ENCODE measurements around the gene HACD2. TPM values are rescaled to one million over a fixed set of nuclear protein-coding genes. Genes with fewer than 3 reads are reported as not detected.
"Not testable (repeated sequence)": the region's sequence is repeated elsewhere in the genome, so short reads cannot be mapped to it uniquely, and the experiment has no call there.

Gene HACD2
- total RNA-seq, 2 experiments from 2014 or later, result 25.9 TPM

DNA sequence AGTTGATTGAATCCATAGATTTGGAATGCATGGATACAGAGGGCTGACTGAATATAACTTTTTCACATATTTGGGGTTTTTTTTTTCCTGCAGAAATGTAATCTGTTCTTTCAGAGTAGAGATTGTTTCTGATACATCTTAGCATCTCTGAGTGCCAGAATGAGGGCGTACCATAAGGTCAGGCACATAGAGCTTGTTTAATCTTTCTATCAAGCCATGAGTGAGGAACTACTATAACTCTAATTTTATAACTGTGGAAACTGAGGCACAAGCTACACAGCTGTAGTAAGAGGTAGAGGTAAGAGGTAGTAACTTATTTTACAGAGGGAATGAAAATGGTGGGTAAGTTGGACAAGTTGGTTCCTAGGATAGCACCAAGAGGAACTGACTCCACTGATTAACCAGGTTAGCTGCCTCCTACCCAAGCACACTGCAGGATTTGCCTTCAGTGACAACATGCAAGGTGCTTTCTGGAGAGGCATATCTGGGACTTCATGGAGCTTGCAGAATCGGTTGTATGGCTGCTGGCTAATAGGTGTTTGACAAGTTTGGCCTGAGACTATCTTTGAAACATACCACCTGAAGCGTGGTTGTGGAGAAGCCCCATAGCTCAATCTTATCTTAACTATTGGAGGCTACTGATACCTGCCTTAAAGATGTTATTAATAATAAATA is 23.5 kb upstream of the HACD2 start:
- intact Hi-C loops (cut with micrococcal nuclease), result no loop called here
- H3K9me3 Mint-ChIP-seq, result no peaks in the 10 kb centered on the region
- peaks cover 11% of the 10 kb centered on the region for H3K4me1 Mint-ChIP-seq (ENCODE audit: low read depth)
- no peak for DNase-seq
- H3K36me3 Mint-ChIP-seq (ENCODE audit: low read depth), result peaks cover 9% of the 10 kb centered on the region
- H3K27me3 Mint-ChIP-seq (ENCODE audit: low read depth), result no peaks in the 10 kb centered on the region
- H3K4me3 Mint-ChIP-seq, result no peak overlapping the region
- CTCF ChIA-PET, result interaction anchor here (1.0 kb wide), 2 partner anchors 34 to 116 kb away, joined by 3 read pairs; no protein-coding TSS in a partner anchor
- H3K27ac Mint-ChIP-seq, result no peak overlapping the region

DNA sequence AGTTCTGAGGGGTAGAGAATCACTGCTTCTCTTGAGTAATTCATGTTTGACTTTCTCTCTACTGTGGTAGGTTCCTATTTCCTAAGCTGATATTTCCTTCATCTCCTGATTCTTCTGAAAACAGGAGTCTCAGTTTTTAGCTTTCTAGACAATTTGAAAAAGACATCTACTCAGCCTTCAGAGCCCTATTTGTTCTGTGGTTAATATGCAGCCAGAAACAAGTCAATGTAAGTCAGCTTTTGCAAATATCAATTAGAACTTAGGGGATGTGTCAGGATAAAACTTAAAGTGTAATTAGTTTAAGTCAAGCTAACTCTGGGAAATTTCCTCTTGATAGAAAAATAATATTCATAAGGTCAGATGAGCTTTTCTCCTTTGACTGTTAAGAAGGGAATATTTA is 21.7 kb upstream of the HACD2 start:
- Mint-ChIP-seq H3K4me1 (ENCODE audit: low read depth) (peaks cover 11% of the 10 kb centered on the region), H3K27ac (no peak overlapping the region), H3K4me3 (no peak overlapping the region), H3K27me3 (ENCODE audit: low read depth) (no peaks in the 10 kb centered on the region), H3K36me3 (ENCODE audit: low read depth) (peaks cover 7% of the 10 kb centered on the region), H3K9me3 (no peaks in the 10 kb centered on the region)
- intact Hi-C loops (cut with micrococcal nuclease), result no loop called here
- CTCF ChIA-PET, result interaction anchor here (0.5 kb wide), 1 partner anchor 504 kb away, joined by 4 read pairs; no protein-coding TSS in a partner anchor
- DNase-seq, result no peak

DNA sequence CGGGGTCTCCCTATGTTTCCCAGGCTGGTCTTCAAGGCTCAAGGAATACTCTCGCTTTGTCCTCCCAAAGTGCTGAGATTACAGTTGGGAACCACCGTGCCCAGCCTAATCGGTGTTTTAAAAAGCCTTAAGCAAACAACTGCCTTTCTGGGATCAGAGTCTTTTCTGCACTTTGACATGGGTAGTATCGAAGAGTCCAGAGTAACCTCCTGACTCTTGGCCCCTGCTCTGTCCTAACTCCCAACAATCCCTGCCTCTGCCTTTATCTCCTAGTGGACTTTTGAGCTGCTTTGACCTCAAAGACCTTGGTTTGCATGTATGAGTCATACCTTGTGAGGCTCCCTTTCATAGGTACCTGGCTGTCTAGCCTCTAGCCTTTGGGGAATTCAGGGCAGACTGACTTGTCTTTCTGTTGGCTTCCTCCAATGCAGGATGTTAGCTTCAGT is 21.0 kb upstream of the HACD2 start:
- no peak for DNase-seq
- Mint-ChIP-seq H3K27ac (no peak overlapping the region), H3K27me3 (ENCODE audit: low read depth) (no peaks in the 10 kb centered on the region), H3K4me3 (no peak overlapping the region), H3K4me1 (ENCODE audit: low read depth) (peaks cover 11% of the 10 kb centered on the region), H3K9me3 (no peaks in the 10 kb centered on the region), H3K36me3 (ENCODE audit: low read depth) (peaks cover 7% of the 10 kb centered on the region)
- CTCF ChIA-PET, result no interaction called here
- intact Hi-C loops (cut with micrococcal nuclease), result no loop called here

DNA sequence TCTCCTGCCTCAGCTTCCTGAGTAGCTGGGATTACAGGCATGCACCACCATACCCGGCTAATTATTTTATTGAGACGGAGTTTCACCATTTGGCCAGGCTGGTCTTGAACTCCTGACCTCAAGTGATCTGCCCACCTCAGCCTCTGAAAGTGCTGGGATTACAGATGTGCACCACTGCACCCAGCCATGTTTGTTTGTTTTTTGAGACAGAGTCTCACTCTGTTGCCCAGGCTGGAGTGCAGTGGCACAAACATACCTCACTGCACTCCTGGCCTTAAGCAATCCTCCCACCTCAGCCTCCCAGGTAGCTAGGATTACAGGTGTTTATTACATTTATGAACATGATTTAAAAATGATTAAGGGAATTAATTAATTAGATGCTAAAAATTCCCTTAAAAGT is 18.3 kb upstream of the HACD2 start:
- H3K36me3 Mint-ChIP-seq (ENCODE audit: low read depth), result peaks cover 12% of the 10 kb centered on the region
- H3K4me3 Mint-ChIP-seq; intact Hi-C loops (cut with micrococcal nuclease); DNase-seq; H3K9me3 Mint-ChIP-seq; H3K27ac Mint-ChIP-seq; H3K27me3 Mint-ChIP-seq (ENCODE audit: low read depth): not testable (repeated sequence)
- peaks cover 11% of the 10 kb centered on the region for H3K4me1 Mint-ChIP-seq (ENCODE audit: low read depth)
- CTCF ChIA-PET, result interaction anchor here (1.2 kb wide), 1 partner anchor 23 kb away, joined by 3 read pairs; no protein-coding TSS in a partner anchor

DNA sequence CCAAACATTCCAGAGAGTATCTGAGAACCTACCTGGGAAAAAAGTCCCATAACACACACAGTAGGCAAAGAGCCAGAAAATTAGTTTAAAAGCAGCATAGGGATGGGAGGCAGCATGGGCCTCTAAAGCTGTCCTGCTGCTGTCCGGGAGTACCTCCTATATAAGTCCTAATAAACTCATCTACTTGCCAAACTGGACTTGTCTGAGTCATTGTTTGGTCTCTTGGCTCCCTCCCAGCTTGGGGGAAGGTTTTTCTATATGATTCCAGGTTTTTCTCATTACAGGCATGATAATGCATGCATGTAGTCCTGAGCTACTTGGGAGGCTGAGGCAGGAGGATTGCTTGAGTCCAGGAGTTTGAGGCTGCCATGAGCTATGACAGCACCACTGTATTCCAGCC is 17.5 kb upstream of the HACD2 start:
- no peak overlapping the region for H3K4me3 Mint-ChIP-seq
- H3K9me3 Mint-ChIP-seq, result no peaks in the 10 kb centered on the region
- H3K4me1 Mint-ChIP-seq (ENCODE audit: low read depth), result peaks cover 11% of the 10 kb centered on the region
- intact Hi-C loops (cut with micrococcal nuclease), result no loop called here
- H3K27me3 Mint-ChIP-seq (ENCODE audit: low read depth), result no peaks in the 10 kb centered on the region
- no peak overlapping the region for H3K27ac Mint-ChIP-seq
- CTCF ChIA-PET, result interaction anchor here (1.2 kb wide), 1 partner anchor 24 kb away, joined by 3 read pairs; no protein-coding TSS in a partner anchor
- no peak for DNase-seq
- peaks cover 11% of the 10 kb centered on the region for H3K36me3 Mint-ChIP-seq (ENCODE audit: low read depth)

DNA sequence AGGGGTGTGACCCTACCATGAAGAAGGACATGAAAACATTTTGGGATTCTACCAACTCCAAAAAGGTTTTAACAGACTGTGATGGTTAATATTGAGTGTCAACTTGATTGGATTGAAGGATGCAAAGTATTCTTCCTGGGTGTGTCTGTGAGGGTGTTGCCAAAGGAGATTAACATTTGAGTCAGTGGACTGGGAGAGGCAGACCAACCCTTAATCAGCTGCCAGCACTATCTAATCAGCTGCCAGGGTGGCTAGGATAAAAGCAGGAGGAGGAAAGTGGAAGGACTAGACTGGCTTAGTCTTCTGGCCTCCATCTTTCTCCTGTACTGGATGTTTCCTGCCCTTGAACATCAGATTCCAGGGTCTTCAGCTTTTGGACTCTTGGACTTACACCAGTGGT is 16.0 kb upstream of the HACD2 start:
- intact Hi-C loops (cut with micrococcal nuclease); H3K9me3 Mint-ChIP-seq; H3K27ac Mint-ChIP-seq; DNase-seq; H3K4me3 Mint-ChIP-seq; H3K27me3 Mint-ChIP-seq (ENCODE audit: low read depth); H3K4me1 Mint-ChIP-seq (ENCODE audit: low read depth): not testable (repeated sequence)
- CTCF ChIA-PET, result interaction anchor here (1.2 kb wide), 1 partner anchor 11 kb away, joined by 3 read pairs; no protein-coding TSS in a partner anchor
- H3K36me3 Mint-ChIP-seq (ENCODE audit: low read depth), result peaks cover 11% of the 10 kb centered on the region

DNA sequence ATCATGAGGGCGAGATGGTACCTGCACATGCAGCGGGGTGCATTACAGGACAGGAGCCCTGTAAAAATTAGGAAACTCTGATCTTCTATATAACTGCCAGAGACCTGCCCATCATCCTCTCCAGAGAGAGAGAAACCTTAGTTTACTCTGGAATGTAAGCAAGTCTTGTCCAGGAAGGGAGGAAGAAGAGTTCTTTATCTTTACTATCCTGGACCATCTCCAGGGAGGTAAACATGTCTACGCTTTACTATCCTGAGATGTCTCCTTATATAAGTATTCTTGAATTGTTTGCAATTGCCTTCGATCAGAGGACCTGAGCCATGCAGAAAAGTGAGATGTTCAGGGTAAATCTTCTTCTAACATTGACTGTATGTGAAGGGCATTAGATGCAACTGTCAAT is 12.7 kb upstream of the HACD2 start:
- no peaks in the 10 kb centered on the region for H3K4me1 Mint-ChIP-seq (ENCODE audit: low read depth)

DNA sequence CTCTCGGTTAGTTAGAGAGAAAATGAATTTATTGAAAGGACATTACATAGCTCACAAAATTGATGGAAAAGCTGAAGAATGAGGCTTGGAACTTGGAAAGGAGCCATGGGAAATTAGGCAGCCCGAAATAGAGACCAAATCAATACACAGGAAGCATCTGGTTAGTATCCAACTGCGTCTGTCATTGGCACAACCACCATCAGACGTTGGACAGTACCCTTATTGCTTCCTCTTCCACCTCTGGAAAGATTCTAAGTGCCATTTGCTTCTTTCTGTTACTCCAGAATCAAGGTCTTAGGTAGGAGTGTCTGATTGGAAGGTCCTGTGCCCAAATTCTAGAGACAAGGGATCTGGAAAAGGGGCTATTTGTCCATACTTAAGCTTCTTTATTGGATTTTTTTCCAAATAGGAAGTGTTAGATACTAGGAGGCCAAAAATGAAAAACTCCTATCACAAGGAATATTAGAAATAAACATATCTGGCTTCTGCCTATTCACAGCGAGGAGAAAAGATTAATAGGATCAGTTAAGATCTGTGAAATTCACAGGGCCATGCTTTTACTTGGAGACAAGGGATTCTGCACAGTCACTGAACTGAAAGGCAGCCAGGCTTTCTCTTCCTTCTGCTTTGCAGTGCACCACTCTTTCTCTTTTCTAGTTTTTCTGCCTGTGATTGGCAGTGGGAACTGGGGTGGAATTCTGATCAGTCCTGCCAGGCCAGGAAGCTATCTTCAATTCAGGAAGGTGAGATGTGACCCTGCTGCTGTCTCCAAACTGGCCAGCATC is 10.7 kb upstream of the HACD2 start:
- intact Hi-C loops (cut with micrococcal nuclease), result no loop called here
- peaks cover 14% of the 10 kb centered on the region for H3K9me3 Mint-ChIP-seq
- H3K4me1 Mint-ChIP-seq (ENCODE audit: low read depth), result no peaks in the 10 kb centered on the region
- no peaks in the 10 kb centered on the region for H3K27me3 Mint-ChIP-seq (ENCODE audit: low read depth)
- no peak for DNase-seq
- CTCF ChIA-PET, result no interaction called here
- H3K36me3 Mint-ChIP-seq (ENCODE audit: low read depth), result peaks cover 32% of the 10 kb centered on the region
- no peak overlapping the region for H3K27ac Mint-ChIP-seq
- no peak overlapping the region for H3K4me3 Mint-ChIP-seq

More for the DNA sequence above, 12.7 kb upstream of the HACD2 start:
- peaks cover 14% of the 10 kb centered on the region for H3K36me3 Mint-ChIP-seq (ENCODE audit: low read depth)
- intact Hi-C loops (cut with micrococcal nuclease), result no loop called here
- no peak overlapping the region for H3K27ac Mint-ChIP-seq
- CTCF ChIA-PET, result no interaction called here
- H3K4me3 Mint-ChIP-seq, result no peak overlapping the region
- DNase-seq, result no peak
- H3K27me3 Mint-ChIP-seq (ENCODE audit: low read depth), result no peaks in the 10 kb centered on the region
- no peaks in the 10 kb centered on the region for H3K9me3 Mint-ChIP-seq

DNA sequence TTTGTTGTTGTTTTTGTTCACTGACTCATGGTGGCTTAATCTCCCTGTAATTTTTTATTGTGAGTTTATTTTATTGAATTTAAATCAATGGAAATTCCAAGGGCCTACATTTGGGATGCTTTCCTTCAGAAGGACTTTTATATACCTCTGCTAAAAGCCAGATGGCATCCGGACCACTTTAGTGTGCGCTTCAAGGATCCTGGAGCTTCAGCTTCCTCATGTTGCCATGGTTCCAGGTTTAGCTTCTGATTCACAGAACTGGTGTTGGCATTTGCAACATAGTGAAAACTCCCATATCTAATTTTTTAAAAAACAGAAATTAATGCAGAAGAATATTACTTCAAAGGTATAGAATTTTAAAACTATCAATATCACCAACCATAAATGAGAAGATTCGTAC is 8.5 kb upstream of the HACD2 start:
- Mint-ChIP-seq H3K4me3 (no peak overlapping the region), H3K36me3 (ENCODE audit: low read depth) (peaks cover 40% of the 10 kb centered on the region), H3K4me1 (ENCODE audit: low read depth) (no peaks in the 10 kb centered on the region), H3K9me3 (peaks cover 25% of the 10 kb centered on the region), H3K27me3 (ENCODE audit: low read depth) (no peaks in the 10 kb centered on the region), H3K27ac (no peak overlapping the region)
- DNase-seq, result no peak
- intact Hi-C loops (cut with micrococcal nuclease), result no loop called here
- CTCF ChIA-PET, result no interaction called here

DNA sequence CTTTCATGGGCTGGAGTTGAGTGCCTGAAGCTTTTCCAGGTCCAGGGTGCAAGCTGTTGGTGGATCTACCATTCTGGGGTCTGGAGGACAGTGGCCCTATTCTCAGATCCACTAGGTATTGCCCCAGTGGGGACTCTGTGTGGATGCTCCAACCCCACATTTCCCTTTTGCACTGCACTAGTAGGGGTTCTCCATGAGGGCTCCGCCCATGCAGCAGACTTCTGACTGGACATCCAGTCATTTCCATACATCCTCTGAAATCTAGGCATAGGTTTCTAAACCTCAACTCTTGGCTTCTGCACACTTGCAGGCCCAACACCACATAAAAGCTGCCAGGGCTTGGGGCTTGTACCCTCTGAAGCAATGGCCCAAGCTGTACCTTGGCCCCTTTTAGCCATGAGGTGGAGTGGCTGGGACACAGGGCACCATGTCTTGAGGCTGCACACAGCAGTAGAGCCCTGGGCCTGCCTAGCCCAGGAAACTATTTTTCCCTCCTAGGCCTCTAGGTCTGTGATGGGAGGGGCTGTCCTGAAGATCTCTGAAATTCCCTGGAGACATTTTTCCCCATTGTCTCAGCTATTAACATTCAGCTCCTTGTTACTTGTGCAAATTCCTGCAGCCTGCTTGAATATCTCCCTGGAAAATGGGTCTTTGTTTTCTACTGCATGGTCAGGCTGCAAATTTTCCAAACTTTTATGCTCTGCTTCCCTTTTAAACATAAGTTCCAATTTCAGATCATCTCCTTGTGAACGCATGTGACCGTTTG is 6.0 kb upstream of the HACD2 start:
- DNase-seq, result no peak
- intact Hi-C loops (cut with micrococcal nuclease), result no loop called here
- CTCF ChIA-PET, result no interaction called here
- H3K27ac Mint-ChIP-seq, result no peak overlapping the region
- no peak overlapping the region for H3K4me3 Mint-ChIP-seq
- H3K9me3 Mint-ChIP-seq, result peaks cover 25% of the 10 kb centered on the region
- H3K27me3 Mint-ChIP-seq (ENCODE audit: low read depth), result no peaks in the 10 kb centered on the region
- H3K4me1 Mint-ChIP-seq (ENCODE audit: low read depth), result peaks cover 6% of the 10 kb centered on the region
- H3K36me3 Mint-ChIP-seq (ENCODE audit: low read depth), result peaks cover 53% of the 10 kb centered on the region

DNA sequence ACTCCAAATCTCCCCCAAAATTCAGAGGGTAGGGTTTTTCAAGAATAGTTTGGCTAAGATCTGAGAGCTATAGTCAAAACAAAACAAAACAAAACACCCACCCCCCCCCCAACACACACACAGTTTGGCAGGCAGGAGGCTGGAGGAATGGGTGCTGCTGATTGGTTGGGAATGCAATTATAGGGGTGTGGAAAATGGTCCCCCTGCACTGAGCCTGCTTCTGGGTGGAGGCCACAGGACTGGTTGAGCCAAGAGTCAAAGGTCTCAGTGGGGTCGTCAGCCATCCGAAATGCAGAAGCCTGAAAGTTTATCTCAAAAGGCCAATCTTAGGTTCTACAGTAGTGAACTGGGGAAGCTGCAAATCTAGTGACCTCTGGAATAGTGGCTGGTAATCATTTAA is 2.5 kb upstream of the HACD2 start:
- H3K36me3 Mint-ChIP-seq (ENCODE audit: low read depth), result peaks cover 48% of the 10 kb centered on the region
- intact Hi-C loops (cut with micrococcal nuclease), result loop anchor here (5.0 to 10.0 kb wide), 3 partner anchors 1013 to 1787 kb away; partner anchors contain the start of genes PARP15, UMPS and ZNF148
- no peak overlapping the region for H3K27ac Mint-ChIP-seq
- no peak for DNase-seq
- no peaks in the 10 kb centered on the region for H3K27me3 Mint-ChIP-seq (ENCODE audit: low read depth)
- H3K4me1 Mint-ChIP-seq (ENCODE audit: low read depth), result peaks cover 21% of the 10 kb centered on the region
- H3K9me3 Mint-ChIP-seq, result peaks cover 25% of the 10 kb centered on the region
- CTCF ChIA-PET, result no interaction called here
- H3K4me3 Mint-ChIP-seq, result no peak overlapping the region

DNA sequence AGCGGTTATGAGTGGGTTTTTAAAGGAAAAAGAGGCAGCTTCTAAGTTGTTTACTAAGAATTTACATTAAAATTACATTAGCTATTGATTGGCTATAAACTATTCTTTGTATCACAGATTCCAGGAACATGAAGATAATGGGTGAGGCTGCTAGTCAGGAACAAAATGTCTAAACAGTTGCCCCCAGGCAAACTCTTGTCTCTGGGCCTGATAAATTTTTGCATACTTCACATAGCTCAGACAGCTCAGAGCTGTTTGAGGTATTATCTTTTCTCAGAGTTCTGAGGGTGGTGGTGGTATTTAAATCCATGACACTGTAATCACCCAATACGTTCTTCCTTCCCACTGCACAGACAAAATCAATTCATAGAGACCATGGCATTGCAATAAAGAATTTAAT is 2.1 kb upstream of the HACD2 start:
- peaks cover 24% of the 10 kb centered on the region for H3K9me3 Mint-ChIP-seq
- no peak for DNase-seq
- H3K4me3 Mint-ChIP-seq, result peak overlapping the region; percentile 19
- H3K4me1 Mint-ChIP-seq (ENCODE audit: low read depth), result peaks cover 22% of the 10 kb centered on the region
- peaks cover 43% of the 10 kb centered on the region for H3K36me3 Mint-ChIP-seq (ENCODE audit: low read depth)
- H3K27ac Mint-ChIP-seq, result no peak overlapping the region
- H3K27me3 Mint-ChIP-seq (ENCODE audit: low read depth), result no peaks in the 10 kb centered on the region
- CTCF ChIA-PET, result no interaction called here
- intact Hi-C loops (cut with micrococcal nuclease), result loop anchor here (5.0 to 10.0 kb wide), 3 partner anchors 1012 to 1788 kb away; partner anchors contain the start of genes PARP15, UMPS and ZNF148
